H9 (cell line): ENCODE results near the gene VSTM2L. TPM values are rescaled to one million over a fixed set of nuclear protein-coding genes. Genes with fewer than 3 reads are reported as not detected.

ENCODE experiments used
- DNase-seq: peaks from one replicate; pipeline ENCODE4 v3.0.0-alpha.2; 2017
- H2AFZ ChIP-seq: one replicate; pipeline ENCODE4 v1.6.1; 2013; ENCODE audit warnings: mild to moderate bottlenecking, low read length, control low read depth, moderate library complexity
- H2AK5ac ChIP-seq: 2 replicates; pipeline ENCODE4 v1.6.1; 2013; ENCODE audit warnings: low read length, control low read depth, mixed read lengths; ENCODE audit not compliant: insufficient read length
- H2BK120ac ChIP-seq: one replicate; pipeline ENCODE4 v1.6.1; 2013; ENCODE audit warnings: low read depth, mild to moderate bottlenecking, low read length, control low read depth, inconsistent platforms; ENCODE audit not compliant: poor library complexity, severe bottlenecking
- H2BK12ac ChIP-seq: 2 replicates; pipeline ENCODE4 v1.6.1; 2013; ENCODE audit warnings: low read length, control low read depth, mixed read lengths, low read depth; ENCODE audit not compliant: insufficient read length
- H2BK15ac ChIP-seq: 2 replicates; pipeline ENCODE4 v1.6.1; 2013; ENCODE audit warnings: low read depth, low read length, control low read depth
- H2BK20ac ChIP-seq: one replicate; pipeline ENCODE4 v1.6.1; 2013; ENCODE audit warnings: low read depth, mild to moderate bottlenecking, low read length, control low read depth, inconsistent platforms; ENCODE audit not compliant: poor library complexity, severe bottlenecking
- H2BK5ac ChIP-seq: 2 replicates; pipeline ENCODE4 v1.6.1; 2013; ENCODE audit warnings: low read length, control low read depth, mixed read lengths; ENCODE audit not compliant: insufficient read length
- H3K14ac ChIP-seq: 2 replicates; pipeline ENCODE4 v1.6.1; 2013; ENCODE audit warnings: low read length, control low read depth; ENCODE audit not compliant: insufficient read depth
- H3K18ac ChIP-seq: 2 replicates; pipeline ENCODE4 v1.6.1; 2013; ENCODE audit warnings: low read depth, mild to moderate bottlenecking, mixed read lengths, low read length, control low read depth; ENCODE audit not compliant: insufficient read length
- H3K23ac ChIP-seq: 2 replicates; pipeline ENCODE4 v1.6.1; 2013; ENCODE audit warnings: low read length, control low read depth, mixed read lengths, low read depth; ENCODE audit not compliant: insufficient read length
- H3K23me2 ChIP-seq: 2 replicates; pipeline ENCODE4 v1.6.1; 2013; ENCODE audit warnings: low read depth, mild to moderate bottlenecking, mixed read lengths, low read length, control low read depth; ENCODE audit not compliant: insufficient read length, poor library complexity, severe bottlenecking
- H3K27ac ChIP-seq: 2 replicates; pipeline ENCODE4 v1.5.1; 2013; ENCODE audit warnings: low read length, control low read depth, mixed read lengths, low read depth; ENCODE audit not compliant: insufficient read length
- H3K27me3 ChIP-seq: 2 replicates; pipeline ENCODE4 v1.6.1; 2013; ENCODE audit warnings: low read length, control low read depth, inconsistent platforms; ENCODE audit not compliant: insufficient read depth
- H3K4ac ChIP-seq: 2 replicates; pipeline ENCODE4 v1.6.1; 2013; ENCODE audit warnings: low read depth, mild to moderate bottlenecking, control low read depth, inconsistent platforms, low read length, moderate library complexity
- H3K4me1 ChIP-seq: 2 replicates; pipeline ENCODE4 v1.6.1; 2013; ENCODE audit warnings: low read length, control low read depth, inconsistent platforms; ENCODE audit not compliant: insufficient read depth
- H3K4me2 ChIP-seq: 2 replicates; pipeline ENCODE4 v1.6.1; 2013; ENCODE audit warnings: low read length, control low read depth, mixed read lengths; ENCODE audit not compliant: insufficient read length, insufficient read depth
- H3K56ac ChIP-seq: 2 replicates; pipeline ENCODE4 v1.6.1; 2013; ENCODE audit warnings: low read depth, mild to moderate bottlenecking, mixed read lengths, low read length, control low read depth; ENCODE audit not compliant: insufficient read length
- H3K79me1 ChIP-seq: 2 replicates; pipeline ENCODE4 v1.6.1; 2013; ENCODE audit warnings: low read depth, mild to moderate bottlenecking, moderate library complexity, low read length, control low read depth, inconsistent platforms; ENCODE audit not compliant: insufficient read depth, poor library complexity, severe bottlenecking
- H3K79me2 ChIP-seq: 2 replicates; pipeline ENCODE4 v1.6.1; 2013; ENCODE audit warnings: low read length, control low read depth, inconsistent platforms; ENCODE audit not compliant: insufficient read depth
- H3K9ac ChIP-seq: 2 replicates; pipeline ENCODE4 v1.6.1; 2013; ENCODE audit warnings: low read length, control low read depth, mixed read lengths; ENCODE audit not compliant: insufficient read length; ENCODE audit errors: extremely low read depth
- H3K9me3 ChIP-seq: one replicate; pipeline ENCODE4 v1.6.1; 2013; ENCODE audit warnings: low read depth, low read length, inconsistent platforms; ENCODE audit not compliant: control insufficient read depth
- H3T11ph ChIP-seq: one replicate; pipeline ENCODE4 v1.6.1; 2013; ENCODE audit warnings: mild to moderate bottlenecking, low read length, control low read depth, inconsistent platforms
- H4K20me1 ChIP-seq: one replicate; pipeline ENCODE4 v1.6.1; 2013; ENCODE audit not compliant: control insufficient read depth, insufficient read length, insufficient read depth
- H4K5ac ChIP-seq: 2 replicates; pipeline ENCODE4 v1.6.1; 2013; ENCODE audit warnings: low read depth, mild to moderate bottlenecking, mixed read lengths, low read length, control low read depth; ENCODE audit not compliant: insufficient read length
- H4K8ac ChIP-seq: replicated peaks from 2 replicates; pipeline ENCODE4 v1.6.1; 2013; ENCODE audit warnings: low read length, control low read depth, mixed read lengths, low read depth; ENCODE audit not compliant: insufficient read length
- H4K91ac ChIP-seq: 2 replicates; pipeline ENCODE4 v1.6.1; 2013; ENCODE audit warnings: low read depth, mild to moderate bottlenecking, moderate library complexity, mixed read lengths, low read length, control low read depth; ENCODE audit not compliant: insufficient read length
- H3K27ac Mint-ChIP-seq, 3 experiments: 2 replicates in 2 of 3; 3 replicates in 1 of 3; pipeline ENCODE4 v1.8.0; 2020 to 2021; ENCODE audit warnings: mixed read lengths in 3 of 3, mild to moderate bottlenecking in 1 of 3, moderate library complexity in 1 of 3
- H3K27me3 Mint-ChIP-seq: 2 replicates; pipeline ENCODE4 v1.8.0; 2021; ENCODE audit warnings: low read depth, mild to moderate bottlenecking, moderate library complexity, mixed read lengths
- H3K36me3 Mint-ChIP-seq, 3 experiments: 2 replicates in 2 of 3; 3 replicates in 1 of 3; pipeline ENCODE4 v1.8.0; 2020 to 2021; ENCODE audit warnings: low read depth in 3 of 3, mixed read lengths in 3 of 3; ENCODE audit not compliant: insufficient read depth in 1 of 3
- H3K4me1 Mint-ChIP-seq, 2 experiments: 2 replicates each; pipeline ENCODE4 v1.8.0; 2020; ENCODE audit warnings: mixed read lengths in 2 of 2
- H3K4me3 Mint-ChIP-seq, 2 experiments: 2 replicates in 1 of 2; 3 replicates in 1 of 2; pipeline ENCODE4 v1.8.0; 2020 to 2021; ENCODE audit warnings: mild to moderate bottlenecking in 2 of 2, mixed read lengths in 2 of 2, moderate library complexity in 1 of 2
- H3K9me3 Mint-ChIP-seq, 2 experiments: 2 replicates in 1 of 2; 3 replicates in 1 of 2; pipeline ENCODE4 v1.8.0; 2020; ENCODE audit warnings: mild to moderate bottlenecking in 2 of 2, mixed read lengths in 2 of 2, moderate library complexity in 1 of 2
- WGBS: extraction: QIAGEN DNeasy Blood & Tissue Kit; methylation state at CpG from one replicate; pipeline ENCODE4 v1.1.7; 2013; ENCODE audit warnings: missing lambda C conversion rate, low lambda C conversion rate, mixed read lengths; ENCODE audit not compliant: insufficient read length; ENCODE audit errors: extremely low coverage; 5-methylcytosine and 5-hydroxymethylcytosine counted together
- total RNA-seq: library from RNA; stranded (reverse); gene quantifications from 2 replicates; pipeline ENCODE4 v1.2.1, GENCODE V29; 2021
- TF ChIP-seq, protein P1 (sequence below): fragments of 200-600 bp; sonication (generic); conservative IDR thresholded peaks from 3 replicates; pipeline ENCODE4 v1.8.0; 2021; ENCODE audit warnings: antibody characterized with exemption, mild to moderate bottlenecking

VSTM2L gene
- total RNA-seq, 1 experiment from 2014 or later: 2.1 TPM

DNA sequence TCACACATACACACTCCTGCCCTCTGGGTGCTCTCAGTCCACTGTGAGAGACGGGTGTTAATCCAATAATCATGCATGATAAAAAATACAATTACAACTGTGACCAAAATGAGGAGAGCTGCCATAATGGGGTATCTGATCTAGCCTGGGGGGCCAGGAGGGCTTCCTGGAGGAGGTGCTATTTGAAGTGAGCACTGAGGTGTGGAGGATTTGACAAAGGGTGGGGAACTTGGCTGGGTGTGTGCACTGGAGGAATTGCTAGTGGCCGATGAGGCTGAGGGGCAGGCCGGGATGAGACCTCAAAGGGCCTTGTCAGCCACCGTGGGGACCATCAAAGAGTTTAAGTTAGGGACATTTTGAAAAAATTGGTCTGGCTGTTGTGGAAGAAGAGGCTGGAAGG lies 34.8 kb downstream of the VSTM2L start:
- Histone ChIP-seq H2AFZ (no peak overlapping the region), H3K14ac (no peak overlapping the region), H2BK120ac (no peak overlapping the region), H4K91ac (no peak overlapping the region), H3T11ph (no peak overlapping the region), H3K4me2 (no peak overlapping the region), H3K79me2 (no peaks in the 10 kb centered on the region), H2AK5ac (no peak overlapping the region), H3K4ac (no peak overlapping the region), H3K27me3 (no peaks in the 10 kb centered on the region), H4K20me1 (no peaks in the 10 kb centered on the region), H3K9ac (no peak overlapping the region), H2BK12ac (no peak overlapping the region), H3K18ac (no peak overlapping the region), H3K27ac (no peak overlapping the region), H2BK5ac (no peak overlapping the region), H3K56ac (no peak overlapping the region), H3K79me1 (no peaks in the 10 kb centered on the region), H4K5ac (no peak overlapping the region), H2BK15ac (no peak overlapping the region), H3K4me1 (peaks cover 2% of the 10 kb centered on the region; the same call in 1 of the 2 replicates), H3K9me3 (no peaks in the 10 kb centered on the region), H3K23me2 (no peaks in the 10 kb centered on the region), H4K8ac (no peak overlapping the region), H3K23ac (no peak overlapping the region), H2BK20ac (no peak overlapping the region)
- Mint-ChIP-seq H3K36me3 (no peaks in the 10 kb centered on the region), H3K27me3 (no peaks in the 10 kb centered on the region; the same call in 1 of the 2 replicates), H3K27ac (peak overlapping the region in 1 of 3 experiments; percentile 49; a peak in 2 of 7 replicates), H3K9me3 (peaks cover 0 to 4% of the 10 kb centered on the region in 2 experiments; a peak in 1 of 5 replicates), H3K4me3 (no peak overlapping the region), H3K4me1 (peaks cover 21 to 33% of the 10 kb centered on the region in 2 experiments)
- no peak for DNase-seq
- TF ChIP-seq, protein P1, sequence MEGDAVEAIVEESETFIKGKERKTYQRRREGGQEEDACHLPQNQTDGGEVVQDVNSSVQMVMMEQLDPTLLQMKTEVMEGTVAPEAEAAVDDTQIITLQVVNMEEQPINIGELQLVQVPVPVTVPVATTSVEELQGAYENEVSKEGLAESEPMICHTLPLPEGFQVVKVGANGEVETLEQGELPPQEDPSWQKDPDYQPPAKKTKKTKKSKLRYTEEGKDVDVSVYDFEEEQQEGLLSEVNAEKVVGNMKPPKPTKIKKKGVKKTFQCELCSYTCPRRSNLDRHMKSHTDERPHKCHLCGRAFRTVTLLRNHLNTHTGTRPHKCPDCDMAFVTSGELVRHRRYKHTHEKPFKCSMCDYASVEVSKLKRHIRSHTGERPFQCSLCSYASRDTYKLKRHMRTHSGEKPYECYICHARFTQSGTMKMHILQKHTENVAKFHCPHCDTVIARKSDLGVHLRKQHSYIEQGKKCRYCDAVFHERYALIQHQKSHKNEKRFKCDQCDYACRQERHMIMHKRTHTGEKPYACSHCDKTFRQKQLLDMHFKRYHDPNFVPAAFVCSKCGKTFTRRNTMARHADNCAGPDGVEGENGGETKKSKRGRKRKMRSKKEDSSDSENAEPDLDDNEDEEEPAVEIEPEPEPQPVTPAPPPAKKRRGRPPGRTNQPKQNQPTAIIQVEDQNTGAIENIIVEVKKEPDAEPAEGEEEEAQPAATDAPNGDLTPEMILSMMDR: no peak
- no CpG with 5 or more reads among the region's 4 CpGs for WGBS
